Panc1 (cell line): Measurements from ENCODE around the gene TRIM44.

ENCODE experiments used
- CTCF ChIP-seq: fragments of 450-650 bp; IDR thresholded peaks from 2 replicates; pipeline ENCODE4 v1.5.1; 2017; ENCODE audit warnings: mild to moderate bottlenecking
- TCF7L2 ChIP-seq: IDR thresholded peaks from 2 replicates; pipeline ENCODE4 v1.6.1; 2011; ENCODE audit warnings: mild to moderate bottlenecking, low read depth, low read length, inconsistent platforms

GRCh38 chr11:35748644-35749043 is 86.1 kb downstream of the TRIM44 start:
- TF ChIP-seq CTCF (no peak), TCF7L2 (no peak)
